ENCODE data around the gene PGAM5.
A peak's percentile ranks its signal among the peaks of the same experiment; 100 is the strongest.
"Not testable (repeated sequence)": the region's sequence is repeated elsewhere in the genome, so short reads cannot be mapped to it uniquely, and the experiment has no call there.

Gene PGAM5

DNA sequence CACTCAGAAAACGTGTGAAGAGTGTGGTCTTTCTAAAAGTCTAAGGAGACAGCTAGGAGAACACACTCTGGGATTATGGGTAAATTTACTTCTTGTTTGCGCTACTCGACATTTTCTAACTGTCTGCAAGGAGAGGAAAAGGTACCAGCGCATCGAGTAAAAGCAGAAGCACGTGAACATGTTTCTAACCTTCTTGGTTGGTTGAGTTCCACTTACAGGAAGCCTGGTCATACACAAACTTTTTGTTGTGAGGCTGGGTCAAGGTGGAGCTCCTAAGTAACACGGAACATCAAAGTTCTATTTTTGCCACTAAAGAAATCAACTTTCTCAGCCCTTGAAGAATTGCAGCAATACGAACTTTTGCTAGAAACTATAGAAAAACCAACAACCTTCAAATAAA is 31.0 kb downstream of the PGAM5 start:
- DNase-seq (ENCODE audit: insufficient read length, low spot score) (no peak), FAIRE-seq (no peak)

- FAIRE-seq: no peak
- no peak for DNase-seq (ENCODE audit: insufficient read length, low spot score)
Measured at GRCh38 chr12:132743831-132744230, 33.2 kb downstream of the PGAM5 start.

- DNase-seq (ENCODE audit: insufficient read length, low spot score): no peak
Measured at GRCh38 chr12:132746613-132747012, 36.0 kb downstream of the PGAM5 start.

DNA sequence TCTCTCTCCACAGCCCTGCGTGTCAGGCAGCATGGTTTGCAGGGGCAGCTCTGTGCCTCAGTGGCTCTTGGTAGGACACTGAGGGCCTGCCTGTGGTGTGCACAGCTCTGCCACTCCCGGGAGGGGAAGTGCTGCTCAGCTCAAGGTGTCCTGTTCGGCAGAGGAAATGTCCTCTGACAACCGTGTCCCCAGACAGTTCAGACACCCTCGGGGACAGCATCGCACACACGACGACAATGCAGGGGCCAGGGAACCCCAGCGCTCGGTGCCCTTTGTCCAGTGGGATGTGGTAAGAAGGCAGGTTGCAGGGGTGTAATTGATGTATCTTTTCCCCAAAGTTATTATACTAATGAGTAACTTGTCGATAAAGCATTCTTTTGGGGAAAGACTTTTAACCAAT is 36.8 kb downstream of the PGAM5 start:
- no peak for FAIRE-seq
- no peak for DNase-seq (ENCODE audit: insufficient read length, low spot score)

More at GRCh38 chr12:132746613-132747012, 36.0 kb downstream of the PGAM5 start:
- FAIRE-seq: no peak

DNA sequence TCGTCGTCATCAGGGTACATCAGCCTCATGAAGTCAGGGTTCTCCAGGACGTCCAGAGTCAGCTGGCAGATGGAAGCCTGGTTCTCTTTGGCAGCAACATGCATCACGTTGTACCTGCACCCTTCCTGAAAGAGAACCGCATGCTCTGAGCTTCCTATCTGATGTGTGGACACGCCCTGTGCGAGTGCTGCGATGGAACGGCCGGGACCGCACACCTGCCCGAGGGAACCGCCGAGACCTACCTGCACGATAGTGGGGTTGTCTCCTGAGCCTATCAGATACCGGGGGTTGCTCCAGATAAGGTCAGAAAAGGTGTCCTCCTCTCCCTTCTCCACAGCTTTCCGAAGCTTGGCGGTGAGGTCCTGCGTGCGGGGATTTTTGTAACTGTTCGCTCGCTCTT is 37.3 kb downstream of the PGAM5 start:
- FAIRE-seq (no peak), DNase-seq (ENCODE audit: insufficient read length, low spot score) (no peak)

GRCh38 chr12:132748319-132748718 is 37.7 kb downstream of the PGAM5 start:
- FAIRE-seq: no peak
- no peak for DNase-seq (ENCODE audit: insufficient read length, low spot score)

- not testable (repeated sequence) for FAIRE-seq; DNase-seq (ENCODE audit: insufficient read length, low spot score)
Measured at GRCh38 chr12:132753670-132754069, 43.0 kb downstream of the PGAM5 start.

DNA sequence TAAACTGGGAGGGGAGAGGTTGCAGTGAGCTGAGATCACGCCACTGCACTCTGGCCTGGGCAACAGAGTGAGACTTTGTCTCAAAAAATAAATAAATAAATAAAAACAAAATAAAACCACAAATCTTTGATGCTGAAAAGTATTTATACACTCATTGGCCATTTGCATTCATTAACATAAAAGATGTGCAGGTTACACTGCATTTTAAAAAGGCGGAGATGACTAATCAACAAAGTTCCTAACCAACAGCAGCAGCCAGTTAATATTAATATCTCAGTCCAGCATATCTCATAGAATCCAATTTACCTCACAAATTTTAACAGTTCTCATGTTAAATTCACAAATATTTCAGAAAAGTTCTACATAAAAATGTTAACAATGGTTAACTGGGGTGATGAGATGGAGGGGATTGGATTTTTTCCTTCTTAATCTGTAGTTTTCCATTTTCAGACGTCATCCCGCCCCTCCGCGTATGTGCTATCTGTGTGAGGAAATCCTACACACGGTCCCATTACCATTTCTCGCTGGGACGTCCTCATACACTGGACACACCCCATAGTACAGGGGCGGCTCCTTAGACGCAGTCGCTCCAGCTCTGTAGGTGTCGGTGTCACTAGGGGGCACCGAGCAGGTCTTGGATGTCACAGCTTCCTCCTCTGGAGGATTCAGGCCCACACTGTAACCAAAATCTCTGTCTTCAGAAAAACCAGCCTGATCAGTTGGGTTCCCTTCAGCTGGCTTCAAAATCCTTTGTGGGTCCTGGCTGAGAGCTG is 43.7 kb downstream of the PGAM5 start:
- FAIRE-seq (no peak), DNase-seq (ENCODE audit: insufficient read length, low spot score) (no peak)

DNA sequence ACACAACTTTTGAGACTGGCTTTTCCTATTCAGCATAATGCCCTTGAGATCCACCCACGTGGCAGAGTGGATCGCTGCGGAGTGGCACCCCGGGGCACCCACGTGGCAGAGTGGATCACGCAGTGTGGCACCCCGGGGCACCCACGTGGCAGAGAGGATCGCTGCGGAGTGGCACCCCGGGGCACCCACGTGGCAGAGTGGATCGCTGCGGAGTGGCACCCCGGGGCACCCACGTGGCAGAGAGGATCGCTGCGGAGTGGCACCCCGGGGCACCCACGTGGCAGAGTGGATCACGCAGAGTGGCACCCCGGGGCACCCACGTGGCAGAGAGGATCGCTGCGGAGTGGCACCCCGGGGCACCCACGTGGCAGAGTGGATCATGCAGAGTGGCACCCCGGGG is 48.2 kb downstream of the PGAM5 start:
- FAIRE-seq; DNase-seq (ENCODE audit: insufficient read length, low spot score): not testable (repeated sequence)

DNA sequence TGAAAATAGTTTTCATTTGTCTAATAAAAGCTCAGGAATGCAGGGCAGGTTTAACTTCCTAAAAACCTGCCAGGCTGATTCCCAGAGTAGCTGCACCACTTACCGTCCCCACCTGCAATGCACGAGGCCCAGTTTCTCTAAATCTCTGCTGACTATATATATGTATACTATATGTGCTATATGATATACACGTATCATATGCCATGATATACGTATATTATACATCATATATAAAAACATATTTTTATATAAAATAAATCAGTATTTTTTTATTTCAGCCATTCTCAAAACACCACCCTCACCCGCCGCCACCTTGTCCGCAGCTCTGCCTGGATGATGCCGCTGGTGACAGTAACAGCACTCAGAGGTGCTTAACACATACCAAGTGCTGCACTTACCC is 48.7 kb downstream of the PGAM5 start:
- FAIRE-seq: no peak
- DNase-seq (ENCODE audit: insufficient read length, low spot score): no peak

DNA sequence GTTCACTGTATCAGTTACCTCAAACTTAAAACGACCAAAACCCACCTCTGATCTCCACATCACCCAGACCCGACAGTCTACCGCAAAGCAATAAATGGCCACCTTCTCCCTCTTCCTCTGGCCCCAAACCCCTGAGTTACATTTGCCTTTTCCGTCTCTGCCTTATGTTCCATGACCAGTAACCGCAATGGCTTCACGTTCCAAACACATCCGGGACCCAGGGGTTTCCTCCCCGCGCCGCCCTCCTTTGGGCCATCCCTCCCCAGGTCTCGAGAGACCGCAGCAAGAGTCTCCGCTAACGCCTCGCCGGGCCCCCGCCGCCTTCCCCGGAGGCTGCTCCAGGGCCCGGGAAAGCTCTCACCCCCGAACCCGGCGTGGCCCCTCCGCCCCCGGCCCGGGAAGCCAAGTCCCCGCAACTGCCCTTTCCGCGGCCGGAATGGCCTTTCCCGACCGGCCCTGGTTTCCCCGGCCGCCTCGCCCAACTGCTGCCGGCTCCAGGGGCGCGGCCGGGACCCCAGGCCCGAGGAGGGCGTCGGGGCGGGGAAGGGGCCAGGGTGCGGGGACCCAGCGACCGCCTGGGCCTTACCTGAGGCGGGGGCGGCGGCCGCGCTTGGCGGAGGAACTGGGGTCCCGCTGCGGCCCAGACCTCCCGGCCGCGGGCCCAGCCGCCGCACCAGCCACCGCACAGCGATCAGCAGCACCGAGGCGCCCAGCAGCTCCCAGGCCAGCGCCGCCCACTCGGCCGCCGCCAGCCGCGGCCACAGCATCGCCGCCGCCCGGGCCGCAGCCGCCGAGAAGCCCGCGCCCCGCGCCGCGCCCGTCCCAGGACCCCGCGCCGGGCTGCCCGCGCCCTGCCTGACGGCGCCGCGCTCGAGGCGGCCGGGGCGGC is 50.6 kb downstream of the PGAM5 start, which contains the start of gene ANKLE2:
ANKLE2 (minus strand) TSS at position 801 of the 889 bp plus-strand sequence; CDS start at position 767, 34 bp downstream.
- DNase-seq (ENCODE audit: insufficient read length, low spot score) (peak; percentile 34), FAIRE-seq (no peak)

DNA sequence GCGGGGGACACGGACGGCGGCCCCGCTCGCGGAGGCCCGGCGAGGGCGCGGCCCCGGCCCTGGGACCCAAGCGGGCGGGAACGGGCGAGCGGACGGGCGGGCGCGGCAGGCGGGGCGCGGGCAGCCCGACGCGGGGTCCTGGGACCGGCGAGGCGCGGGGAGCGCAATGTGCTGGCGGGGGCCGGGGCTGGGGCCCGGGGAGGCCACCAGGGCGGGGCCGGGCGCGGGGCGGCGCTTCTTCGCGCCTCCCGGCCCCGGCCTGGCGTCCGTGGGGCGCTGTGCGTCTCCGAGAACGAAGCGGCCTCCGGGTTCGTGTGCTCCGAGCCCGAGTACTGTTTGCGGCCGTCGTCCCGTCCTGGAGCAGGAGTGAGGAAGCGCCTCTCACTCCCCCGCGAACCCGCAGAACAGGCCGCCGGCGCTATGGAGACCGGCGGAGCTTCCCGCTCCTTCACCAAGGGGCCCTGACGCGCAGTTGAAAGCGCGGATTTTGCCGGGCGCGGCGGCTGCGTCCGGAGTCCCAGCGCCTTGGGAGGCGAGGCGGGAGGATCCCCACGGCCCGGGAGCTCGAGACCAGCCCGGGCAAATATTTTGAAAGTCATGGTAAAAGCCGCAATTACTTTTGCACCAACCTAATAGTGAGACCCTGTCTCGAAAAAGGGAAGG is 51.4 kb downstream of the PGAM5 start:
- FAIRE-seq (no peak), DNase-seq (ENCODE audit: insufficient read length, low spot score) (peak; percentile 92)

DNA sequence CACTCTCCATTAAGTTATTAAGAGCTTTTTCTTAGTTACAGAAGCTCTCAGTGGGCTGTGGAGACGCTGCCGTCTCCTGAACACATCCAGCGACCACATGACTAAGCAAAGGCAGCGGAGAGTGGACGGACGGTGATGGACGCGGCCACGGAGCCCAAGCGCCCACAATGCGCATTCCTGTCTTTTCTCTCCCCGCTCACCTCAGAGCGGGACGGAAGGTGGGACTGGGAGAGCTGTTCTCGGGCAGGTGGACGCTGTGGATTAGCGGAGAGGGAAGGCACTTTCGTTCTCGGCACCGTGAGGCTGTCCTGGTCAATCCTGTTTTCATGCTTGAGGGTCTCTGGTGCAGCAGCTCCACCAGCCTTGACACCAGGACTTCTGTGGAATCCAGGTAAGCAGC is 53.6 kb downstream of the PGAM5 start:
- DNase-seq (ENCODE audit: insufficient read length, low spot score) (no peak), FAIRE-seq (no peak)

DNA sequence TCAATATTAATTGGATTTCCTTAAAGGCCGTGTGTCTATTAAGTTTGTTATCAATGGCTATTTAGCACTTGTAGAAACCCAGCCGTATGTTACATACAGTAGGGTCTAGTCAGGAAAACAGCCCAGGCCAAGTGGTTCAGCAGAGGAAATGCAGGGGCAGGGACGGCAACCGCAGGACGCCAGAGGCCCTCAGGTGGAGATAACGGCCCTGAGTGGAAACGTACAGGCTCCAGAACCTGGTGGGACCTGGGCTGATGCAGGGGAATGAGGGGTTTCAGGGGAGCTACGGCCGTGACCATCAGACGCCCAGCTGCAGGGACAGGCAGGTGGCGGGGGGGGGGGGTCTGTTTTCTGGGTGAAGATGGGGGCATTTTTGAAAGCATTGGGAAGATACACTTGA is 54.7 kb downstream of the PGAM5 start:
- FAIRE-seq: no peak

DNA sequence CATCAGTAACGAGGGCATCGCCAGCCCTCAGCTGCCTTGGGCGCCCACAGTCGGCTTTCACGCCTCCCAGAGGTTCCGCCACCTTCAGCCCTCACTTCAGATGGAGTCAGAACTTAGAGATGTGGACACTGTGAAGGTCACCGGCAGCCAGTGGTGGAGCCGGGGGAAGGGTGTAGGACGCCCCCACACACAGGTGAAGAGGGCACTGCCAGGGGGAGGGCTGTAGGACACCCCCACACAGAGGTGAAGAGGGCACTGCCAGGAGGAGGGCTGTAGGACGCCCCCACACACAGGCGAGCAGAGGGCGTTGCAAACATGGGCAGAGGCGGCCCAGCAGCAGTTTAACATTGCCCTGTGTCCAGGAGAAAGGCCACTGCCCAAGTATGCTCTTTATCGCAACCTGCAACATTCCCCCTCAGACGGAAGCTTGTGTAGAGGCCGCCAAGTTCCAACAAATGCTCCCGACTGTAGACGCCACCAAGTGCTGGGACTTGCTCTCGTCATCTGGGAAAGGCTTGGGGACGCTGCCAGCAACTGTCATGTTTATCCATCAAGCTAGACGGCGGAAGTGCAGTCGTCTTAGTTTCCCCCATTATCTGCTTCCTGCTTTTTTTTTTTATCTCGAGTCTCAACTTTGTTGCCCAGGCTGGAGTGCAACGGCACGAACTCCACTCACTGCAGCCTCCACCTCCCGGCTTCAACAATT is 55.9 kb downstream of the PGAM5 start:
- no peak for FAIRE-seq
- no peak for DNase-seq (ENCODE audit: insufficient read length, low spot score)

More for the DNA sequence above, 54.7 kb downstream of the PGAM5 start:
- DNase-seq (ENCODE audit: insufficient read length, low spot score): no peak

- no peak for DNase-seq (ENCODE audit: insufficient read length, low spot score)
- FAIRE-seq: no peak
Measured at GRCh38 chr12:132771126-132771838, 60.6 kb downstream of the PGAM5 start.
